Suprapubic skin (tissue), 4 donors: ENCODE measurements around the gene KLHL29.

Experiments used
- CTCF ChIP-seq, 2 donors: fragments of 200-600 bp in 1 of 2; fragments of 450-650 bp in 1 of 2; sonication (generic) in 1 of 2; IDR thresholded peaks; one replicate each; pipeline ENCODE4 v1.5.1; 2016 to 2019; ENCODE audit warnings: antibody characterized with exemption in 2 of 2, mild to moderate bottlenecking in 1 of 2, moderate library complexity in 1 of 2
- EP300 ChIP-seq: sonication (generic); formaldehyde crosslinking; IDR thresholded peaks from one replicate; pipeline ENCODE4 v1.6.1; 2017; ENCODE audit warnings: antibody characterized with exemption
- POLR2A ChIP-seq, 2 donors: fragments of 450-650 bp; IDR thresholded peaks; one replicate each; pipeline ENCODE4 v1.6.1; 2017; ENCODE audit warnings: antibody characterized with exemption in 2 of 2, mild to moderate bottlenecking in 2 of 2, moderate library complexity in 2 of 2
- POLR2AphosphoS5 ChIP-seq, 3 donors: sonication (generic); formaldehyde crosslinking; IDR thresholded peaks; one replicate each; pipeline ENCODE4 v1.6.1; 2017; ENCODE audit warnings: antibody characterized with exemption in 3 of 3

- TF ChIP-seq CTCF (IDR thresholded peaks at IDR 0.05) (no peak), POLR2A (IDR thresholded peaks at IDR 0.05) (no peak), POLR2AphosphoS5 (IDR thresholded peaks at IDR 0.05) (no peak), EP300 (no peak)
Measured at GRCh38 chr2:23745068-23745725, 360.2 kb downstream of the KLHL29 start.
